ENCODE results near the gene TM4SF5.
A peak's percentile ranks its signal among the peaks of the same experiment; 100 is the strongest.

The TM4SF5 gene

GRCh38 chr17:4748686-4749085 lies 23.0 kb upstream of the TM4SF5 start:
- DNase-seq, result no peak

GRCh38 chr17:4750606-4751005 lies 21.1 kb upstream of the TM4SF5 start:
- no peak for DNase-seq

- DNase-seq, result peak; percentile 21
Measured at GRCh38 chr17:4751932-4752331, 19.8 kb upstream of the TM4SF5 start.

- no peak for DNase-seq
Measured at GRCh38 chr17:4753392-4753791, 18.3 kb upstream of the TM4SF5 start.

- no peak for DNase-seq
Measured at GRCh38 chr17:4759776-4760236, 11.9 kb upstream of the TM4SF5 start.

- no peak for DNase-seq
Measured at GRCh38 chr17:4764595-4764994, 7.1 kb upstream of the TM4SF5 start.

- no peak for DNase-seq
Measured at GRCh38 chr17:4766201-4766600, 5.5 kb upstream of the TM4SF5 start.

GRCh38 chr17:4766723-4767122 lies 5.0 kb upstream of the TM4SF5 start:
- DNase-seq, result no peak

GRCh38 chr17:4768298-4768697 lies 3.4 kb upstream of the TM4SF5 start:
- no peak for DNase-seq

GRCh38 chr17:4769628-4770027 lies 2.1 kb upstream of the TM4SF5 start:
- DNase-seq, result peak; percentile 52

GRCh38 chr17:4772235-4772613 lies 538 bp downstream of the TM4SF5 start:
- no peak for DNase-seq

GRCh38 chr17:4777969-4778760 lies 6.5 kb downstream of the TM4SF5 start:
- no peak for DNase-seq

GRCh38 chr17:4780325-4780955 lies 8.8 kb downstream of the TM4SF5 start:
- DNase-seq, result no peak

GRCh38 chr17:4782652-4783051 lies 11.0 kb downstream of the TM4SF5 start:
- no peak for DNase-seq

- no peak for DNase-seq
Measured at GRCh38 chr17:4785311-4786105, 13.8 kb downstream of the TM4SF5 start.

- peak; percentile 27 for DNase-seq
Measured at GRCh38 chr17:4786106-4786511, 14.4 kb downstream of the TM4SF5 start, which contains the start of gene VMO1. Gene VMO1, minus strand, starts transcription at chr17:4786364. Its CDS starts 12 bp downstream, at chr17:4786352.

GRCh38 chr17:4786516-4786915 lies 14.8 kb downstream of the TM4SF5 start:
- no peak for DNase-seq

- DNase-seq, result no peak
Measured at GRCh38 chr17:4788159-4788806, 16.6 kb downstream of the TM4SF5 start.

GRCh38 chr17:4788807-4789700 lies 17.4 kb downstream of the TM4SF5 start, which contains the start of gene GLTPD2:
Gene GLTPD2, plus strand, starts transcription at chr17:4788964. Its CDS starts 48 bp downstream, at chr17:4789012.
- no peak for DNase-seq

- DNase-seq, result no peak
Measured at GRCh38 chr17:4789701-4789950, 17.9 kb downstream of the TM4SF5 start.

- DNase-seq, result peak; percentile 92
Measured at GRCh38 chr17:4789951-4790704, 18.4 kb downstream of the TM4SF5 start.
